GM19043 (cell line): ENCODE measurements around the gene PPP4R1.

Source experiments
- ATAC-seq: cut with Tn5 transposase; IDR thresholded peaks from one replicate; pipeline ENCODE4 v1.9.1; 2021; ENCODE audit warnings: low read depth; ENCODE audit not compliant: unreplicated experiment

The PPP4R1 gene

DNA sequence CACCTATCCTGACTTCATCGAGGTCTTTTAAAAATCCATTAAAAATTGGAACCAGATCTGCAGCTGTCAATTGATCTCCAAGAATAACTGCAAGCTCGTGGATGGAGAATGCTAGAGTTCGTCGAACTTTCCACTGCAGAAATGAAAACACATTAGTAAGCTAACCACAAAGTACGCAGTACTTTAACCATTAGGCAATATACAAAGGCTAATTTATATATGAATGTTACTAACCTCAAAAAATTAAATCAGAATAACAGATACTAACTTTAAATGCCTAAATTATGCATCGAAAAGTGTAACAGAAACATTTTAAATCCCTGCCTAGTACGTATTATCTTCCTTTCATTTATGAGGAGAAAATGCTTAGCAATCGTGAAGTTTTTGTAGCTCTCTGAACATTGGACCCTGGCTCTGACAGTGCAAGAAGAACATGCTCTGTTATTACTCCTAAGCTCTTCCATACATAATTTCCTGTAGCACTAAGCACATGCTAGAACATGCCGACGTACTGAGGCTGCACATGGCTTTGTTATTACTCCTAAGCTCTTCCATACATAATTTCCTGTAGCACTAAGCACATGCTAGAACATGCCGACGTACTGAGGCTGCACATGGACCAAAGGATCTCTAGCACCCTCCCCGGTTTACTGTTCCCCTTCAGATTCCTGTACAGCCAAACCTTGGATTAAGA, 57.0 kb downstream of the PPP4R1 start:
- ATAC-seq = no peak

DNA sequence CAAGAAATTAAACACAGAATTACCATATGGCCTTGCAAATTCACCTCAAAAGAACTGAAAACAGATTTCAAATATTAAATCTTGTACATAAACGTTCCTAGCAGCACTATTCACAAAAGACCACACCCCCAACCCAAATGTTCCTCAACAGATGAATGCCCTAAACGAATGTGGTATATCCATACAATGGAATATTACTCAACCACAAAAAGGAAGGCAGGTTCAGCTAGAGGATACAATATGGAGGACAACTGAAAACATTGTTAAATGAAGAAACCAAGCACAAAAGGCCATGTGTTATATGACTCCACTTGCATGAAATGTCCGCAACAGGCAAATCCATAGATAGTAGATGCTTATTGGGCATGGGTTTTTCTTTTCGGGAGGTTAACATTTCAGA, 61.7 kb downstream of the PPP4R1 start:
- no peak for ATAC-seq

DNA sequence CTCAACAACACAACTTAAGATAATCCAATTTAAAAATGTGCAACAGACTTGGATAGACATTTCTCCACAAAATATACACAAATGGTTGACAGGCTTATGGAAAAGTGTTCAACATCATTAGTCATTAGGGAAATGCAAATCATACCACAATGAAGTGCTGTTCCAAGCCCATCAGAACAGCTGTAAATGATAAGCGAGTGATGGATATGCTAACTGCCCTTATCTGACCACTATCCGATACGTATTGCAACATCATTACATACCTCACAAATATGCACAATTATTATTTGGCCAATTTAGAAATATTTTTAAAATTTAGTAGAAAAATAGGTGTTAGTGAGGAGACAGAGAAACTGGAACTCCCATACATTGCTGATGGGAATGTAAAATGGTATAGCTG, 62.2 kb downstream of the PPP4R1 start:
- ATAC-seq = no peak

DNA sequence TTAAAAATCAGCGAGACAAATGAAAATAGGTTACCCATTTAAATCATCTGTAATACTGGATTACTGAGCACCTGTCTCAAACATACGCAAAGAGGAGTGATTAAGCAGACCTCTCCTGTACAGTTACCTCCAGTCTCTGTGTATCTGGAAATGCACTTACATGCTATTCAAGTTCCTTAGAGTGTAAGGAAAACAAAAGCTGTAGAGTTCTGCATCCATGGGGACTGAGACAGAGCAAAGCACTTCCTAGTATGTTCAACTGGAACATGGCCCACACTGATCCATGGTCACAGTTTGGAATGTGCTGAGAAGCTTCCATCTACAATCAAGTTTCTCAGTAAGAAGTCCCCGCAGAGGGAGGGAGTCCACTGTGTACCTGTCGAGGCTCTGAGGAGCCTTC, 63.9 kb downstream of the PPP4R1 start:
- no peak for ATAC-seq

DNA sequence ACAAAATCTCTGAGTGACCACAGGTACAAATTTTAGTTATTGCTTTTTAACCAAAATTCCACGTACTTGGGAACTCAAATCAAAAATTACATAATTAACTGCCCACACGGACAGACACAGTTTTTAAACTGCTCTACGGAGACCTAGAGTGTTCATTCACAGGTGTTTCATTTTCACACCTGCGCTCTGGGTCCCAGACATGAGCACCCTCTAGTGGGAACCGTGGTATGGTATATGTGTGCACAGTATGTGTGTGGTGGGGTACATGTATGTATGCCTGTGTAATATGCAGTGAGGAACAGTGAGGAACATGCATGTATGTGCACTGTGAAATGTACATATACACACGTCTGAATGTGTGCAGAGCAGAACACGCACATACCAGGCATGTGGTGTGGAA, 65.0 kb downstream of the PPP4R1 start:
- no peak for ATAC-seq

DNA sequence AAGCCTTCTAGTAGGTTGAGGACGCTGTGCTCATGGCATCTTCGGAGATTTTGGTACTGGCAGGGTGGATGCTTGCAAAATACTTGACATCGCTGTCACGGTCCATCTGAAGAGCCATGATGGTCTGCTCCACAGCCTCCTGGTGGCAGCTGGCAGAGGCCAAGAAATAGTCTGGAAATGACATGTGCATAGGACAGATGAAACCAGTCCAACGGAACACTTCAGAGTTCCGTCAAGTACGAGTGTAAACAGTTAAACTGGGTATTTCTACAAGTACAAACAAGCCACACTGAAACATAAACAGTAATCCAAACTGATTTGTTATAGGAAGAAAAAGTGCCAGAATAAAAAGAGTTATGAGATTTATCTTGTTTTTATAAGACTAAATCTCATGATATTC, 66.6 kb downstream of the PPP4R1 start:
- no peak for ATAC-seq

DNA sequence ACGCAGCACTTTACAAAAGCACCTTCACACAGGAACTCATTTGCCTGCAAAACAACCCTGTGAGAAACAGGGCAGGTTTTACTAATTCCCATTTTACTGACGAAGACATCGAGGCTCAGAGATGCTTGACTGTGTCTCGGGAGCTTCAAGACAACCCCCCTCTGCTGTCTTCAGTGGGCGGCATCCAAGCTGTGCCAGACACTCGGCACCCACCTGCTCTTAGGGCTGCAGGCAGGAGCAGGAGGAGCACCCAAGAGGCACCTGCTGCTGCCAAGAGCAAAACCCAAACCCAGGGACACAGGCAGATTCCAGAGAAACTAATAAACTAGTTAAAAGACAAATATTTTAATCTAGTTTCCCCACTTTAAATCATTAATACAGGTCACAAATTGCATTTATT, 67.9 kb downstream of the PPP4R1 start:
- ATAC-seq = no peak

DNA sequence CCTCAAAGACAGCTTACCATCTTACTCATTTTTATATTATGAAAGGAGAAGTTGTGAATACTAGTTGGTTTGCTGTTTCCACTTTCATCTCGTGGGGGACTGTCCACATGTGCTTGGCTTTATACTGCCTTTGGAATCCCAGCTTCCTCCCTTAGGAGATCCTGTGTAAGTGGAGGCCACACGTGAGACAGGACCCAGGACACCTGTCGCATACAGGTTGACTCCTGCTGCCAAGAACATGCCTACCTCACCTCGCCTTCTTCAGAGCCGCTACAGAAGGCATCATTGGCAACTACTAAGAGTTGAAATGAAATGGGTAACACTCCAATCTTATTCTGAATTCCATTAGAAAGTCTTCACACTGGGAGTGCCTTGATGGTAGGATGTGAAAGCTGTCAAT, 69.3 kb downstream of the PPP4R1 start:
- no peak for ATAC-seq

DNA sequence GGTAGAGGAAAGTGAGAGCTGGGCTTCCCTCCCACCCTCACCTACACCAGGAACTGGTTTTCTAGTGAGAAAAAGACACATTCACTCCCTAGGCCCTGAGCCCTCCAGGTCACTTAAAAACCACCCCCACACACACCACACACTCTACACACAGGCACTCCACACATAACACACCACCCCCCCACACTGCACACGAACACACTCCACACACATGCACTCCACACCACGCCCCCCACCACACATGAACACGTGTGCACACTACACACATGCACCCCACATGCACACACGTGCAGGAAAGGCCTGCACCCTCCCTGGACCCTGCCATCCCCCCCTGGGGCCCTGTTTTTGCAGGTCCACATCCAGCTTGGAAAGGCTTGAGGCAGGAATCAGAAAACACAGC, 71.4 kb downstream of the PPP4R1 start:
- no peak for ATAC-seq

DNA sequence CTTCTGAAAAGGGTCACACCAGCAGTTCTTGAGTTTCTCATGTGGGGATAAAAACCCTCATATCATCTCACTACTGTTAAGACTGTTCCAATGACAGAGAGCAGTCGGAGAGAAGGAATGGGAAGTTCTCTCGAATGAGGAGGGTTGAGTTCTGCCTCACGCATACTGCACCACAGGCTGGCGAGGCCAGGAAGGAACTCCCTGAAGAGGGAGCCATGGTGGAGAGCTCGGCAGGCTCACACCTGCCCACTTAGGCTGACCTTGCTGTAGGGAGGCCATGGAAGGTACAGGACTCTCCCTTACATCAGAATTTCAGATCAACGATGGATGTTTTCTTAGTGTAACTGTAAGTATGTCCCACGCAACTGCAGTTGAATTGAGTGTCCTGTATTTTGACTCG, 74.4 kb downstream of the PPP4R1 start:
- no peak for ATAC-seq

DNA sequence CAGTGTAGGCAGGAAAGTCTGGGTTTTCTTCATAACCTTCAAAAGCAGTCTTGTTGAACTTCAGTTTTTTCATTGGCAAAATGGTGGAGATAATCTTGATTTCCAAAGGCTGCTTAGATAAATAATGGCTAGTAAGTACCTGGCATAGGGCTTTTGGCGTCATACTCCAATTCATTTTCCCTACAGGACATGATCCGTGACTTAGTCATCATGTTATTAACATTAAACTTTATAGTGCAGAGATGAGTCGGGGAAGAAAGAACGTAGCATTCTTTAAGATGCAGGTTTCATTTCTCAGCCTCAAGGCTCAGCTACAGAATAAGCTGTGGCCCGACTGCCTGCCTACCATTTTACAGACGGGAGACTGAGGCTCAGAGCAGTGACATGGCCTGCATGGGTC, 75.1 kb downstream of the PPP4R1 start:
- no peak for ATAC-seq

DNA sequence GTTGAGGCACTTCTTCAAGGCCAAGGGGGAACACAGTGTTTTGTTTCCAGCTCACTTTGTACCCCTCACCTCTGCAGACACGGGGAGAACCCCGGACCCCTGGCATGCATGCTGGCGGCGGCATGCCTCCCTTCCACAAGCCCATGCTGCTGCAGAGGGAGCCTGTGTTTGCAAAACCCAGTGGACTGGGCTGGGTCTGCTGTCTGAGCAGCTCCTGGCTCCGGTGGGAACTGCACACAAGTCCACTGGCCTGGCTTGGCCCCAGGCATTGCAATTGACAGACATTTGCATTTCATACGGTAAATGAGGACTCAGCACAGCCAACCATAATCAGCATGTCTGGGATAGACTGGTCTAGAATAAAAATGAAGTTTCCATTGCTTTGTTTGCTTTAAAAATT, 76.7 kb downstream of the PPP4R1 start:
- ATAC-seq = no peak

DNA sequence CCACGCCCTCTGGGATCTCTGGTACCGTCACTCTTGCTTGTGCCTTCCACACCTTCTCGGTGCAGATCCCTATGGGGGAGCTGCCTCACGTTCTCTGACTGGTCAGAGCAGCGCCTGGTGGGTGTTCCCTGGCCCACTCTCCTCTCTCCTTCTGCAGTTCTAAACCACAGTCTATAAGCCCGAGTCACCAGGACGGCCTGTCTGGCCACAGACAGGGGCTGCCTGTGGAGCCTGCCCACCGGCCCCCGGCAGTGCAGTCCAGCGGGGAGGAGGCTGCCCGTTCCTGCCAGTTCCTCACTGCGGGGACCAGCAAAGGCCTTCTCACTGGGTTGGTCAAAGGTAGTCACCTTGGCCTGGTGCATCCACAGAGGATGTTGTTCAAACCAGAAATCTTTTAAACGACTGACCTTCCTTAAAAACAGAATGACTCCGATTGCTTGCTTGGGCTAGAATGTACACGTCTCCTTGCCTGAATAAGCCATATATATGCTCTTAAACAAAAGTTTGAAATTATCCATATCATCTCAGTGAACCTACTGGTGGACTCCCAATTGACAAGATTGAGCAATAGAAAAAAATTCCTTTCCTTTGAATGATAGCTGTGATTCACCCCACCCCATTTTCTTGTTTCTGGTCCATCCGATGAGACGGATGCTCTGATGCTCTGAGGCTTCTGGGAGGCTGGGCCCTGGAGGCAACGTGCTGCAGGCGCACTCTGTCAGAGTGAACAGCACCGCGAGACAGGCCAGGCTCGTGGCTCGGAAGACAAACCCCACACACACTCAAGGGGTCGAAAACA, 77.8 kb downstream of the PPP4R1 start:
- no peak for ATAC-seq

DNA sequence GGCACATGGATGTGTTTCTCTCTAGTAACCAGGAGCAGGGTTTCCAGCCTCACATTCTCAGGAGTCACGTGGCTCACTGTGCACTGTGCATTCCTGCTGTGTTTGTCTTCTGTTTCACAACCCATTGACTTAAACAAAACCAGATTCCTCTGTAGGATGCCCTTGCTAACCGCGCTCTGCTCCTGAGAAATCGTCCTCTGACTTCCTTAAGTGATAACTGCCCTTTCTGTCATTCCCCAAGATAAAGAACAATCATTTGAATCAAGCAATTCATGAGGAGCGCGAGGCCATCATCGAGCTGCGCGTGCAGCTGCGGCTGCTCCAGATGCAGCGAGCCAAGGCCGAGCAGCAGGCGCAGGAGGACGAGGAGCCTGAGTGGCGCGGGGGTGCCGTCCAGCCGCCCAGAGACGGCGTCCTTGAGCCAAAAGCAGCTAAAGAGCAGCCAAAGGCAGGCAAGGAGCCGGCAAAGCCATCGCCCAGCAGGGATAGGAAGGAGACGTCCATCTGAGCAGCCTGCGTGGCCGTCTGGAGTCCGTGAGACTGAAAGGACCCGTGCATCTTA, 78.8 kb downstream of the PPP4R1 start:
- ATAC-seq = no peak

DNA sequence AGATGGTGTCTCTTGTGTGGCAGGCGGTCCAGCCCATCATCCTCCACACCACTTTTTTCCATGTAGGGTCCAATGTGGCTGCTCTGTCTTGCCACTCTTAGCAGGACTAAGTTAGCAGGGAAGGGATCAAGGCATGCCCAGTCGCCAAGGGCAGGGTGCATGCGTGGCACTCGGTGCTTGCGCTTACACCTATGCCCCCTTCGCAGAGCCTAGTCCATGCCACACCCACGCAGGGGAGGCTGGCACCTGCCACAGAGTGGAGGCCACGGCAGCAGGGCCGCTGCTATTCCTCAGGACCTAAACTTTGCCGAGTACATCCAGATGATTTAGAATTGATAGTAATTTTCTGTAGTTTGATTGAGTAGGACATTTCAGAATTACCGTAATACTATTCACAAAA, 79.5 kb downstream of the PPP4R1 start:
- ATAC-seq = no peak

DNA sequence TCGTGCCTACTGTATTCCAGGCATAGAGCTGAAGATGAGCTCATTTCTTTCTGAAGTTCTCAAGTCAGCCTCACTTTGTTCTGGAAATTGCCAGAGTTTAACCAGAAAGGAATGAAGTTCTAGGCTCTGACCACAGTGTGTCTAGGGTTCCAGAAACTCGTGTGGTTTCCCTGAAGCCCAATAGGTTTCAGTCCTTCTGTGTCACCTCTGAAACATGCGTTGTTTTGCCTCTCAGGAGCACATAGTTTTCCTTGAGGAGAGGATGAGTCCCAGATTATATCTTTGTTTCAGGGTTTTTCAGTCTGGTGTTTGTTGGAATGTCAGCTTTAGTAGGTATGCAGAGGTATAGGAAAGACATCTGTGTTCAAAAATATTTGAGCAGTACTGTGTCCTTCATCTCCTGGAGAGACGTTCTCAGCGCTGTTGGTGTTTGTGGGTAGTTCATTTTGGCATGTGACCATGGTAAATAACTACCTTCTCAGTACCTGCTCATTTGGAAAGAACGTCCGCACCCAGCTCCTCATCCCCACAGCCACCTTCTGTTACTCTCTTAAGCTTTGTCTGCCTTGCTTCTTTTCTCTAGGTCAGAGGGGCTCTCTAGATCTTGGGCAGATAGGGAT, 82.5 kb downstream of the PPP4R1 start:
- no peak for ATAC-seq

DNA sequence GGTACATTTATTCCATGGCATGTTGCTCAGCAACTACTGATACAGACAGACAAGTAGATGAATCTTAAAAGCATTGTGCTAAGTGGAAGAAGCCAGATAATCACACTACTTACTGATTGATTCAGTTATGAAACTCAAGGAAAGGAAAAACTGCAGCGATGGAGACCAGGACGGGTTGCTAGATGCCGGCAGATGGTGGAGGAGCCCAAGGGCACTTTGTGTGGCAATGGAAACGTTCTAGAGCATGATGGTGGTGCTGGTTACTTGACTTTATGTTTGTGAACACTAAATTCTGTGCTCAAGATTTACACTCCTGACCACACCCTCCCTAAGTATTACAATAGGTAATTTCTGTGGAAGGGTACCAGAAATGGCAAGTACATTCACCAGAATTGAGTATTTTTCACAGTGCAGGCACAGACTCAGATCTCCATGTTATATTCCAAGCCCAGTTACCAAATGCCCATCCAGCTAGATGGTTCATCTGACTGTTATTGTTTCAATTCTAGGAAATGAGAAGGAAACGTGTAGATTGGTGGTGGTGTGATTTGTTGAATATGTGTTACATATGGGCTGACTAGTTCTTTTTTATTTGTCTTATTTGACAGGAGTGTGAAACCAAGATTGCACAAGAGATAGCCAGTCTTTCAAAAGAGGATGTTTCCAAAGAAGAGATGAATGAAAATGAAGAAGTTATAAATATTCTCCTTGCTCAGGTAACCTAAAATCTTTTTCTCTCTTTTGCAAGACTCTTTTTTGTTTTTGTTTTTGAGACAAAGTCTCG, 83.9 kb downstream of the PPP4R1 start:
- ATAC-seq = no peak

DNA sequence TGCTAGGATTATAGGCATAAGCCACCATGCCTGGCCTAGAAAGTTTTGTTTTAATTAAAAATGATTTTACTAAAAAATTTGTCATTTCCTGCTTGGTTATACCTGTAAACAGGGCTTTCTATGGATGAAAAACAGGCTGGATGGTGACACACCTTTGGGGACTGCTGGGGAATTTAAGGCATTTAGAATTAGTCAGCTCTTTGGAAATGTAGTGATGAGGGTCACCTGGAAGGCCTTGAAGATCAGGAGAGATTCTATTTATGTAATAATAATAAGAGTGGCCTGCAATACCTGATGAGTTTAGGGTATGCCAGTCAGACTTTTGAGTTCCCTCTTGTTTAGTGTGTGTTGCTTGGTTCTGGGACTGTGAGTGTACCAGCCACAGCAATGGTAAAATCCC, 87.9 kb downstream of the PPP4R1 start:
- ATAC-seq = no peak

DNA sequence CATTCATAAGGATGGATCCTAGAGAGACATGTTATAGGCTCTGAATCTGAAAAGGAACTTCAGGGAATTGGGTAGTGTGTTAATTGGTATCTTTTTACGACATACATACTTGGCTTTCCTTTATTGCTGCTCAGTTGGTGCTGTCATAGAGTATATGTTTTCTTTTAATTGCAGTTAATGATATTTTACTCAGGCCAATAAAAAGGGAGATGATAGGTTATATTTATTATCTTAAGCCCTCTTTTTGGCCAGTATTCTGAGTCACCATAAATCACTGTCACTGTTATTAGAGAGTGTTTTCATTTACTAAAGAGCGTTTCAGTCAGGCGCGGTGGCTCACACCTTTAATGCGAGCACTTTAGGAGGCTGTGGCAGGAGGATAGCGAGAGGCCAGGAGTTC, 91.4 kb downstream of the PPP4R1 start:
- ATAC-seq = no peak

DNA sequence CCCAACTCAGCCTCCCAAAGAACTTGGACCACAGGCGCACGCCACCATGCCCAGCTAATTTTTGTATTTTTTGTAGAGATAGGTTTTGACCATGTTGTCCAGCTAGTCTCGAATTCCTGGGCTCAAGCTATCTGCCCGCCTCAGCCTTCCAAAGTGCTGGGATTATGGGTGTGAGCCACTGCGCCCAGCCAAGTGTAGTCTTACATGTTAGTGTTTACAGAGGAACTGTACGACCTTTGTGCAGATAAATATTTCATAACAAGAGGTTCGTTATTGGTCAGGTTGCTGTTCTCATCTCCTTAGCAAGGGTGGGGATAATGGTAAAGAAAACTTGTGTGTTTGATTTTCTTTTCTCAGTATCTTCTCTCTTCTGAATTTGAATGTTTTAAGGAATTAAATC, 92.6 kb downstream of the PPP4R1 start:
- no peak for ATAC-seq

DNA sequence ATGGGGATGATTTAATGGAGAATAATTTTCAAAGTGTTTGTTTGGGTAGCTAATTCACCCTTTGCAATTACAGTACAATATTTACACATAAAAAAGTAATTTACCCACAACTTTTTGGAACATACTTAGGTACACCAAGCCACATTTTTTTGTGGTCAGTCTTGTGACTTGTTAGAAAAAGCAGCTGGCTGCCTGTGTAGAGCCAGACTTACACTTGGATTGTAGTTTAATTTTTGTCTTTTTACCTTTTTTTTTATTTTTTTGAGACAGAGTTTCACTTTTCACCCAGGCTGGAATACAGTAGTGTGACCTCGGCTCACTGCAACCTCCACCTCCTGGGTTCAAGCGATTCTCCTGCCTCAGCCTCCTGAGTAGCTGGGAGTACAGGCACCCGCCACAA, 93.7 kb downstream of the PPP4R1 start:
- no peak for ATAC-seq
